GM12878 (cell line): Measurements from ENCODE around the gene FKBP3. TPM values are rescaled to one million over a fixed set of nuclear protein-coding genes. Genes with fewer than 3 reads are reported as not detected.

Experiments
- ATAC-seq: fragments of 200-7000 bp; cut with Tn5 transposase; 3 replicates; pipeline ENCODE4 v1.9.1; 2020; ENCODE audit warnings: mild to moderate bottlenecking, moderate library complexity
- BruUV-seq: library from RNA; stranded (reverse); fragments of 400-500 nt; replicated peaks from 2 replicates; lab custom pipeline; 2021; lab: Mats Ljungman, UMichigan
- CTCF ChIA-PET: fragments of 300-600 bp; sonication (Branson Sonifier 250); formaldehyde crosslinking; extraction: SDS; loops from one replicate; lab custom pipeline; 2021; ENCODE audit warnings: inconsistent platforms; lab: Yijun Ruan, JAX
- POLR2A ChIA-PET: fragments of 350-600 bp; formaldehyde crosslinking; extraction: SDS; loops from one replicate; lab custom pipeline; 2021; ENCODE audit warnings: inconsistent platforms; lab: Charles Lee
- RAD21 ChIA-PET: fragments of 300-600 bp; sonication (Branson Sonifier 250); formaldehyde crosslinking; loops from one replicate; lab custom pipeline; 2023; ENCODE audit warnings: antibody characterized with exemption; ENCODE audit not compliant: unreplicated experiment; lab: Charles Lee
- SMC1A ChIA-PET: fragments of 300-600 bp; sonication (Branson Sonifier 250); formaldehyde crosslinking; loops from one replicate; lab custom pipeline; 2023; ENCODE audit not compliant: unreplicated experiment, uncharacterized antibody; lab: Charles Lee
- DNase-seq: peaks from one replicate; pipeline ENCODE4 v3.0.0-alpha.2; 2011; ENCODE audit warnings: low read depth, low spot score
- FAIRE-seq: peaks from 3 replicates; lab custom pipeline; 2011; peaks lifted over from hg19 to GRCh38; lab: Jason Lieb, UNC
- H2AFZ ChIP-seq: 2 replicates; pipeline ENCODE4 v1.6.0; 2011; ENCODE audit warnings: low read depth, low read length, control low read depth; ENCODE audit not compliant: control insufficient read depth
- H3K27ac ChIP-seq: 2 replicates; pipeline ENCODE4 v1.5.1; 2011; ENCODE audit warnings: control low read depth; ENCODE audit not compliant: control insufficient read depth, insufficient read depth
- H3K27me3 ChIP-seq, 2 experiments: replicated peaks in 1 of 2; 2 replicates each; pipeline versions ENCODE4 v1.6.0 to v1.6.1; 2011; ENCODE audit warnings: low read length in 1 of 2; ENCODE audit not compliant: control insufficient read depth in 2 of 2, insufficient read depth in 2 of 2
- H3K36me3 ChIP-seq, 2 experiments: 2 replicates each; pipeline ENCODE4 v1.5.1; 2011; ENCODE audit warnings: low read length in 1 of 2; ENCODE audit not compliant: control insufficient read depth in 2 of 2, insufficient read depth in 2 of 2
- H3K4me1 ChIP-seq: 2 replicates; pipeline ENCODE4 v1.6.1; 2011; ENCODE audit warnings: mild to moderate bottlenecking, low read length, moderate library complexity, mixed read lengths; ENCODE audit not compliant: control insufficient read depth, insufficient read depth
- H3K4me2 ChIP-seq: 2 replicates; pipeline ENCODE4 v1.6.0; 2011; ENCODE audit warnings: control low read depth; ENCODE audit not compliant: control insufficient read depth, insufficient read depth
- H3K4me3 ChIP-seq: fragments of 200-600 bp; sonication (generic); 2 replicates; pipeline ENCODE4 v1.5.1; 2016
- H3K79me2 ChIP-seq: 2 replicates; pipeline ENCODE4 v1.6.0; 2011; ENCODE audit warnings: low read length; ENCODE audit not compliant: control insufficient read depth, insufficient read depth
- H3K9ac ChIP-seq: 2 replicates; pipeline ENCODE4 v1.8.0; 2011; ENCODE audit warnings: low read length, control low read depth, mixed read lengths; ENCODE audit not compliant: control insufficient read depth, insufficient read depth
- H3K9me3 ChIP-seq: replicated peaks from 3 replicates; pipeline ENCODE4 v1.5.1; 2011; ENCODE audit warnings: mild to moderate bottlenecking, low read length; ENCODE audit not compliant: control insufficient read depth, insufficient read depth
- H4K20me1 ChIP-seq: 2 replicates; pipeline ENCODE4 v1.6.0; 2011; ENCODE audit not compliant: control insufficient read depth, insufficient read depth
- ATF7 ChIP-seq: fragments of 450-650 bp; IDR thresholded peaks from 2 replicates; pipeline ENCODE4 v1.6.1; 2016; ENCODE audit warnings: low read depth, mild to moderate bottlenecking
- CEBPB ChIP-seq, 2 experiments: fragments of 150-350 bp in 1 of 2; IDR thresholded peaks; 2 replicates each; pipeline ENCODE4 v1.6.1; 2012 to 2014; ENCODE audit warnings: low read depth in 2 of 2, low read length in 2 of 2, borderline replicate concordance in 1 of 2, inconsistent platforms in 1 of 2
- CHD2 ChIP-seq: IDR thresholded peaks from 2 replicates; pipeline ENCODE4 v1.6.1; 2011; ENCODE audit warnings: low read depth, low read length, improper control_type of control experiment, borderline replicate concordance
- CREM ChIP-seq: IDR thresholded peaks from 2 replicates; pipeline ENCODE4 v1.6.1; 2014; ENCODE audit warnings: antibody characterized with exemption, low read depth
- E4F1 ChIP-seq: fragments of 450-650 bp; IDR thresholded peaks from 2 replicates; pipeline ENCODE4 v1.6.1; 2018; ENCODE audit warnings: borderline replicate concordance, mild to moderate bottlenecking; ENCODE audit not compliant: partially characterized antibody
- IRF3 ChIP-seq: fragments of 450-650 bp; IDR thresholded peaks from 2 replicates; pipeline ENCODE4 v1.6.1; 2014; ENCODE audit warnings: mild to moderate bottlenecking
- JUNB ChIP-seq: IDR thresholded peaks from 2 replicates; pipeline ENCODE4 v1.6.1; 2016; ENCODE audit warnings: antibody characterized with exemption, mild to moderate bottlenecking
- KAT2A ChIP-seq: conservative IDR thresholded peaks from 2 replicates; pipeline ENCODE4 v1.6.1; 2011; ENCODE audit warnings: low read depth, low read length; ENCODE audit not compliant: control insufficient read depth
- KLF5 ChIP-seq: fragments of 450-650 bp; IDR thresholded peaks from 2 replicates; pipeline ENCODE4 v1.6.1; 2014; ENCODE audit warnings: mild to moderate bottlenecking; ENCODE audit not compliant: partially characterized antibody
- MEF2B ChIP-seq: fragments of 450-650 bp; IDR thresholded peaks from 2 replicates; pipeline ENCODE4 v1.6.1; 2018; ENCODE audit warnings: mild to moderate bottlenecking, moderate library complexity; ENCODE audit not compliant: partially characterized antibody, poor library complexity, severe bottlenecking
- MLLT1 ChIP-seq: fragments of 450-650 bp; IDR thresholded peaks from 2 replicates; pipeline ENCODE4 v1.6.1; 2016; ENCODE audit warnings: mild to moderate bottlenecking
- POLR2AphosphoS2 ChIP-seq: IDR thresholded peaks from 2 replicates; pipeline ENCODE4 v1.6.1; 2011; ENCODE audit warnings: low read depth, mild to moderate bottlenecking, low read length, improper control_type of control experiment, moderate library complexity
- RAD51 ChIP-seq: fragments of 450-650 bp; IDR thresholded peaks from 2 replicates; pipeline ENCODE4 v1.6.1; 2016; ENCODE audit warnings: moderate library complexity, mild to moderate bottlenecking, inconsistent platforms
- RCOR1 ChIP-seq: conservative IDR thresholded peaks from 2 replicates; pipeline ENCODE4 v1.6.1; 2012; ENCODE audit warnings: low read depth, low read length, improper control_type of control experiment
- SMAD1 ChIP-seq: fragments of 450-650 bp; IDR thresholded peaks from 2 replicates; pipeline ENCODE4 v1.6.1; 2018; ENCODE audit warnings: mild to moderate bottlenecking, low read depth; ENCODE audit not compliant: partially characterized antibody
- SP1 ChIP-seq: IDR thresholded peaks from one replicate; pipeline ENCODE4 v1.6.1; 2011; ENCODE audit warnings: low read depth, low read length
- STAT1 ChIP-seq: fragments of 450-650 bp; conservative IDR thresholded peaks from 2 replicates; pipeline ENCODE4 v1.6.1; 2014; ENCODE audit warnings: antibody characterized with exemption, mild to moderate bottlenecking
- TCF12 ChIP-seq: IDR thresholded peaks from 2 replicates; pipeline ENCODE4 v1.6.1; 2011; ENCODE audit warnings: low read depth, mild to moderate bottlenecking, low read length
- ZNF24 ChIP-seq: fragments of 450-650 bp; IDR thresholded peaks from 2 replicates; pipeline ENCODE4 v1.6.1; 2017; ENCODE audit warnings: antibody characterized with exemption, mild to moderate bottlenecking
- ZZZ3 ChIP-seq: IDR thresholded peaks from 2 replicates; pipeline ENCODE4 v1.6.1; 2011; ENCODE audit warnings: low read depth; ENCODE audit not compliant: control insufficient read depth, insufficient read length
- WGBS: methylation state at CpG from one replicate; pipeline ENCODE4 v1.1.6; 2016; ENCODE audit warnings: low lambda C conversion rate; ENCODE audit not compliant: insufficient replicate concordance, insufficient coverage; ENCODE audit errors: missing lambda C conversion rate; 5-methylcytosine and 5-hydroxymethylcytosine counted together
- in situ Hi-C: fragments of 300-500 bp; cut with MboI; formaldehyde crosslinking; loops from 9 replicates; pipeline ENCODE4 v1.14.3; 2018; ENCODE audit warnings: mixed read lengths
- intact Hi-C: fragments of 100-400 bp; cut with micrococcal nuclease; formaldehyde crosslinking; loops from one replicate; pipeline ENCODE4 v1.14.2; 2022; ENCODE audit not compliant: unreplicated experiment
- polyA plus RNA-seq, 11 experiments: library from polyadenylated mRNA; depleted of rRNA in 4 of 11; unstranded in 6 of 11; stranded (reverse) in 5 of 11; fragments of >200 nt; fragmentation: Nextera tagmentation in 4 of 11; fragmentation: Illumina TruSeq in 1 of 11; extraction: Ambion mirVana in 4 of 11; extraction: Trizol in 1 of 11; gene quantifications; 1 replicate in 1 of 11; 2 replicates in 10 of 11; pipeline versions ENCODE4 v1.2.1 to v1.2.3, GENCODE V29; 2011 to 2016; ENCODE audit warnings: inconsistent platforms in 2 of 11, missing spikeins in 2 of 11, low read depth in 1 of 11
- total RNA-seq, 4 experiments: library from RNA; depleted of rRNA in 3 of 4; stranded (reverse); fragments of >200 nt in 3 of 4; fragmentation: Illumina TruSeq in 1 of 4; extraction: Trizol in 1 of 4; gene quantifications; 2 replicates each; pipeline versions ENCODE4 v1.2.1 to v1.2.3, GENCODE V29; 2013 to 2021

The FKBP3 gene
- total and polyA plus RNA-seq, 10 of the 15 experiments (the other 5 are each of a cell fraction or from before 2014, with no cell fraction given) = 67.2 to 218 (median 129) TPM

GRCh38 chr14:45078323-45078722 lies 56.0 kb downstream of the FKBP3 start (continued):
- TF ChIP-seq CREM (no peak), MLLT1 (no peak), CEBPB (IDR thresholded peaks at IDR 0.05; ENCODE audit: borderline replicate concordance in 1 of 2, low read depth in 2 of 2, low read length in 2 of 2) (no peak), JUNB (no peak), IRF3 (no peak), SP1 (no peak)

DNA sequence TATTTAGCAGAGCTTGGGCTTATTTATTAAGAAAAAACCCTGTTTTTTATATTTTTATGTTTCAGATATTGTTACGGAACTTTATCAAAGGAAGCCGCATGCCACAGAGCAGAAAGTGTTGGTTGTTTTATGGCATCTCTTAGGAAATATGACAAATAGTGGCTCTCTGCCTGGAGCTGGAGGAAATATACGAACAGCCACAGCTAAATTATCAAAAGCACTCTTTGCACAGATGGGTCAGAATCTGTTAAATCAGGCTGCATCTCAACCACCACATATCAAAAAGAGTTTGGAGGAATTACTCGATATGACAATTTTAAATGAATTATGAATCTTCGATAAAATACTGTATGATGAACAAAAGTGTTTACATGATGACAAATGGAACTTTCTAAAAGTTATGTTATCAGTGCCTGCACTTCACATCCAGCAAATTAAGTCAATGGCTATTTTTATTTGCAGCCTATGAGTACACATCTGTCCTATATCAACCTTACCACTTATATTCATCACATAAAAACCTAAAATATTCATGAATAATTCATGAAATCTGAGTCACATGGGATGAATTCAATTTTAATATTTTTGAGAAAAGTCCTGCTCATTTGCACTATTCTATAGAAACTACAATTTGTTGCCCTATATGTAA lies 60.9 kb downstream of the FKBP3 start:
- DNase-seq (no peak), ATAC-seq (no peak), FAIRE-seq (peak; percentile 41)
- H3K4me2 ChIP-seq = no peak overlapping the region
- H3K9me3 ChIP-seq = no peaks in the 10 kb centered on the region
- in situ Hi-C loops (no loop called here), intact Hi-C loops (no loop called here)
- ChIA-PET POLR2A (interaction anchor here (0.9 kb wide), 1 partner anchor 14 kb away, joined by 4 read pairs; no protein-coding TSS in a partner anchor), SMC1A (interaction anchor here (1.9 kb wide), 1 partner anchor 10 kb away, joined by 4 read pairs; the partner anchor contains the start of gene PRPF39), CTCF (no interaction called here), RAD21 (no interaction called here)
- H3K4me1 ChIP-seq = no peaks in the 10 kb centered on the region
- TSS peak; percentile 44 for BruUV-seq
- H3K9ac ChIP-seq = no peak overlapping the region
- 96% methylated on average over 5 of the region's 5 CpGs for WGBS
- no peak overlapping the region for H3K27ac ChIP-seq
- H3K79me2 ChIP-seq = no peaks in the 10 kb centered on the region
- TF ChIP-seq SMAD1 (no peak), RAD51 (no peak), RCOR1 (no peak), ZZZ3 (no peak), TCF12 (no peak), KLF5 (no peak), MEF2B (no peak), STAT1 (no peak), POLR2AphosphoS2 (no peak), CHD2 (no peak), ATF7 (no peak), ZNF24 (no peak), KAT2A (no peak), E4F1 (no peak)
- no peaks in the 10 kb centered on the region; a peak in 2 of 4 replicates for H3K36me3 ChIP-seq
- H3K27me3 ChIP-seq = no peaks in the 10 kb centered on the region
- H2AFZ ChIP-seq = no peak overlapping the region
- H3K4me3 ChIP-seq = no peak overlapping the region
- no peaks in the 10 kb centered on the region for H4K20me1 ChIP-seq
